K562 (cell line): ENCODE results near the gene CHMP1A.

Experiments used
- ADNP ChIP-seq: fragments of 200-800 bp; sonication (Bioruptor generic); IDR thresholded peaks from 2 replicates; pipeline ENCODE4 v1.6.1; 2016; ENCODE audit warnings: missing genetic modification characterization, missing compliant biosample characterization
- ELF1 ChIP-seq: fragments of 200-800 bp; sonication (Bioruptor generic); IDR thresholded peaks from 2 replicates; pipeline ENCODE4 v1.6.1; 2016; ENCODE audit warnings: missing genetic modification characterization, missing compliant biosample characterization
- HCFC1 ChIP-seq: IDR thresholded peaks from 2 replicates; pipeline ENCODE4 v1.6.1; 2012; ENCODE audit warnings: low read depth, low read length, improper control_type of control experiment
- LARP7 ChIP-seq: fragments of 450-650 bp; IDR thresholded peaks from 2 replicates; pipeline ENCODE4 v1.6.1; 2016
- MEF2A ChIP-seq: IDR thresholded peaks from 2 replicates; pipeline ENCODE4 v1.6.1; 2011; ENCODE audit warnings: low read depth, mild to moderate bottlenecking, low read length, moderate library complexity; ENCODE audit not compliant: control insufficient read depth
- RCOR1 ChIP-seq, 2 experiments: IDR thresholded peaks; 2 replicates each; pipeline ENCODE4 v1.6.1; 2012; ENCODE audit warnings: low read depth in 2 of 2, low read length in 2 of 2, borderline replicate concordance in 1 of 2, improper control_type of control experiment in 1 of 2
- SMAD3 ChIP-seq: fragments of 450-650 bp; formaldehyde crosslinking; conservative IDR thresholded peaks from 2 replicates; pipeline ENCODE4 v1.4.0; 2020; ENCODE audit warnings: mild to moderate bottlenecking
- SOX6 ChIP-seq: fragments of 450-650 bp; IDR thresholded peaks from 2 replicates; pipeline ENCODE4 v1.6.1; 2014; ENCODE audit warnings: mild to moderate bottlenecking
- ZNF274 ChIP-seq: IDR thresholded peaks from 2 replicates; pipeline ENCODE4 v1.6.1; 2011; ENCODE audit warnings: low read depth, mild to moderate bottlenecking, low read length, moderate library complexity, borderline replicate concordance

- TF ChIP-seq HCFC1 (no peak), RCOR1 (IDR thresholded peaks at IDR 0.05; ENCODE audit: borderline replicate concordance in 1 of 2, low read depth in 2 of 2, low read length in 2 of 2) (no peak), ELF1 (tag) (no peak), SMAD3 (no peak), ZNF274 (no peak), SOX6 (no peak), MEF2A (no peak), LARP7 (no peak), ADNP (tag) (no peak)
Observed at GRCh38 chr16:89656435-89657121, 930 bp downstream of the CHMP1A start.
